Stimulated activated CD4-positive, alpha-beta T cell treated with anti-CD3 and anti-CD28 coated beads, TNF-alpha, amount 100 ng/mL, for 1 hour (primary cell): ENCODE data around the gene TOR2A.

Experiments
- DNase-seq, 3 donors: peaks; one replicate each; pipeline ENCODE4 v3.0.0-alpha.2; 2020; ENCODE audit warnings: low read depth in 3 of 3, low spot score in 1 of 3

TOR2A gene

DNA sequence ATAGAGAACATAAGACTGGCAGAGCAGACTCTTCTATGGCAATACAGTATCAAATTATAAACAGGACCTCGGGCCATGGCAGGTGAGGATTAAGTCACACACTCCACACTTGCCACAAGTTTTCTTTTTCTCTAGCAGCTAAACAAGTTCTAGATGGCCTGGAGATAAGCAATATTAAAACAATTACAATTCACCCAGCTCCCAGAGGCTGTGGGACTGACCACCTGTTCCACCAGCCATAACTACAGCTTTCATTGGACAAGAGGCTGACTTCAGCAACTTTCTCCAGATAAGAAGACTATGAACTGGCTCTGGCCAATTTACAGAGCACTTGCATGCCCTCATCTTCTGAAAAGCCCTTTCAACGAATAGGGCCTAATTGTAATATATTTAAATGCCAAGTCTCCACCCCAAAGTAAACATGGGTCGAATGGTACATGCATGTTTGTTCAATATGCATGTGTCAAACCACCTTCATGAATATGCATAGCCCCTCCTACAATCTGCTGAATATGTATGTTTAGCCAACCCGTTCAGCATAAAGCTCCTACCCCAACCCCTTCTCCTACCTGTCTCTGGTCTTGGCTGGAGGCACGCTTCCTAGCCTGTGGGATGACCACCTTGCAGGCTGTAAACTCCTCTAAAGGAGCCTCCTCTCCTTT, 34.4 kb downstream of the TOR2A start:
- no peak for DNase-seq

DNA sequence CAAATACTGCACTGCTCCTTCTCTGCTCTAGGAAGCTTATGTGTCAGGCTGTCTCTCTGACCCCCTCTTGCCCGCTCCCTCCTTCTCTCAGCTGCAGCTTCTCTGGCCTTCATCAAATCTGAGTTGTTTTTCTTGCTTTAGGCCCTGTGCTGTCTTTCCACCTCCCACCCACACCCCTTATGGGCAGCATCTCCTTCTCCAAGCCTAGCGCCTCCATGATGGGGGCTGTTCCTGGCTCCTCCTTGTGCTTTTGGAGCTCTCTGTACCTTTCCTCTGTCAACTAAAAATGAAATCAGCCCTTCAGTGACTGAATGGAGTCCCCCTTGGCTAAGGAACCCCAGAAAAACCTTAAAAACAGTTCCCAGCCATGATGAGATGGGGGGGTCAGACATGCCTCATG, 35.0 kb downstream of the TOR2A start:
- no peak for DNase-seq

DNA sequence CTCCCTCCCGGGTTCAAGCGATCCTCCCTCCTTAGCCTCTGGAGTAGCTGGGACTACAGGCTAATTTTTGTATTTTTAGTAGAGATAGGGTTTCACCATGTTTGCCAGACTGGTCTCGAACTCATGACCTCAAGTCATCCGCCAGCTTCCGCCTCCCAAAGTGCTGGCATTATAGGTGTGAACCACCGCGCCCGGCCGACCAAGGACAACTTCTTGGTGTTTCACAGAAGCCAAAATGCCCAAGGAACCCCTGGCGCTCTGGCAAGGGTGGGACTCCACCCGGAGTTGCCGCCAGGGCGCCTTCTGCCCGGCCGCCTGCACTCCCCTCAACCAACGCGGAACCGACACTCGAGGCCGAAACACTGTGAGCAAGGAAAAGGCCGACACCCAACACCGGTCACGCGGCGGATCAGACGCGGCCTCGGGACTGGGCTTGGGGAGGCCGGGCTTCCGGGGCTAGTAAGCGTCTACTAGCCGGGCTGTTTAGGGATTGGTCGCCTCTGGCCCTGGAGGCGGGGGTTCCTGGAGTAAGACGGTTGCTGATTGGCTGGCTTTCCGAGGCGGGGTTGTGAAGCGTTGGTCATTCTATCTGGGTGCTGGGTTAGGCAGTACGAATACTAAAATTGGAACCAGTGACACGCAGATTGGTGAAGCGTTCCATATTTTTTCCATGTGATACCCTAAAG, 36.0 kb downstream of the TOR2A start:
- DNase-seq, result peak; percentile 52 to 71 (median 62)

DNA sequence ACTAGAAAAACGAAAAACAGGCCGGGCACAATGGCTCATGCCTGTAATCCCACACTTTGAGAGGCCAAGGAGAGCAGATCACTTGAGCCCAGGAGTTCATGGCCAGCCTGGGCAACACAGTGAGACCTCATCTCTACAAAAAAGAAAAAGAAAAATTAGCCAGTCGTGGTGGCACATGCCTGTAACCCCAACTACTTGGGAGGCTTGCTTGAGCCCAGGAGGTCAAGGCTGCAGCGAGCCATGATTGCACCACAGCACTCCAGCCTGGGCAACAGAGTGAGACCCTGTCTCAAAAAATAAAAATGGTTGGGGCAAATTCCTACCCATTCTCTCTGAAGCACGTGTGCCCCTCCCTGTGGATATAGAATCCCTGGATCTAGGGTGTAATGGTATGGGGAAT, 36.7 kb downstream of the TOR2A start:
- no peak for DNase-seq

GRCh38 chr9:127697575-127697974, 37.5 kb downstream of the TOR2A start:
- no peak for DNase-seq

GRCh38 chr9:127694890-127695720, 40.0 kb downstream of the TOR2A start:
- DNase-seq, result no peak

GRCh38 chr9:127693697-127694096, 41.4 kb downstream of the TOR2A start:
- DNase-seq, result no peak

DNA sequence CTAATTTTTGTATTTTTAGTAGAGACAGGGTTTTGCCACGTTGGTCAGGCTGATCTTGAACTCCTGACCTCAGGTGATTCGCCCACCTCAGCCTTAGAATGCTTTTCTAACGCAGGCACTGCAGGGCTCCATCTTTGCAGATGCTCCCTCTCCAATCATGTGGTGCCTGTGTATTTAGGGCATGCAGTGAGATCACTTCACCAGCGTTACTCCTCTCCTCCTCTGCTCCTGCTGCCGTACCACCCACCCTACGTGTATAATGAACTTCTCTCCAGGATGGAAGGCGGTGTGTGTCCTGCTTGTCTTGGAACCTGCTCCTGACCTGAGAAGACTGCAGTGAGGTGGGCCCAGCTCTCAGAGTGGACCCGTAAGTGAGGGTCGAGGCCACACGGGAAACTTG, 42.0 kb downstream of the TOR2A start:
- no peak for DNase-seq

DNA sequence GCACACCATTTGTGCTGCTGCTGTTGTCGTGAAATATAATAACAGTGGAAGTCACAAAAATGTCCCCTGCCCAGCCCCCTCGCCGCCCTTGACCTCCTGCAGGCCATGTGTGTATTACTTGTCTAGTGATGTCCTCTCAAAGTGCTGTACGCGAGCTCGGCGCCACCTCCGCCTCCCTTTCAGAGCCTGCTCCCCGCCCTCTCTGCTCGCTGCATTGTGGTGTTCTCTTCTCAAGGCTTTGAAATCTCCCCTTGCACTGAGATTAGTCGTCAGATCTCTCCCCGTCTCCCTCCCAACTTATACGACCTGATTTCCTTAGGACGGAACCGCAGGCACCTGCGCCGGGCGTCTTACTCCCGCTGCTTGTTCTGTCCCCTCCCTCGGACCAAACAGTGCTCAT, 43.0 kb downstream of the TOR2A start:
- no peak for DNase-seq

DNA sequence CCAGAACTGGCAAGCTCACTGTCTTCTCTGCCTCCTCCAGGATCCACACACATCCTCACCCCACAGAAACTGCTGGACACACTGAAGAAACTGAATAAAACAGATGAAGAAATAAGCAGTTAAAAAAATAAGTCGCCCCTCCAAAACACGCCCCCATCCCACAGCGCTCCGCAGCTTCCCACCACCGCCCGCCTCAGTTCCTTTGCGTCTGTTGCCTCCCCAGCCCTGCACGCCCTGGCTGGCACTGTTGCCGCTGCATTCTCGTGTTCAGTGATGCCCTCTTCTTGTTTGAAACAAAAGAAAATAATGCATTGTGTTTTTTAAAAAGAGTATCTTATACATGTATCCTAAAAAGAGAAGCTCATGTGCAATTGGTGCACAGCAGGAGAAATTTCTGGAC, 44.4 kb downstream of the TOR2A start:
- no peak for DNase-seq

DNA sequence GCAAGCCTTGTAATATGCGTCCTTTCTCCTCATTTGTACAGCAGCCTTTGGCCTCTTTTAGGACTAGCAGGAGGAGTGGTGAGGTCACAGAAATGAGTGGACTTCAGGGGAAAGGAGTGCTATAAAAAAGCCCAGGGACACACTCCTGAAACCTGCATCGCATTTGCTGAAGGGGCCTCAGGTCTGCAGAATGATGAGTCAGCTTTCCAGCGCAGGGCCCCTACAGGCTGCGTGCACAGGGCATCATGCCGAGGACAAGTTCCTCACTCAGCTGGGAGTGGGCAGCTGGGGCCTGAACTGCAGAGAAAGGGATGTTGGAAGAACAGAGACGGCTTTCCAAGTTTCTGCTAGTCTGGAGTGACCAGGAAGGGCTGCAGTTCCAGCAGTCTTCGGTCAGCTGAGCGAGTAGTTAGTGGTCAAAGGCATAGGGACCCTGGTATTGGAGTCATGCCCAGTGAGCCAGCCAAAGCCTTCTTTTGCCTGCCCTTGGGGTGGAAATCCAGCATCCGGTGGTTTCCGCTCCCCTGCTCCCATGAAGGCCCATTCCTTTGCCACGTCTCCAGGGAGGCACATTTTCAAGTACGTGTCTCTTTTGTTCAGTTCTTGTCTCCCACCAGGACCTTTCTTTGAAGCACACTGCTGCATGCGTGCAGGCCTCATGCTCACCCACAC, 45.6 kb downstream of the TOR2A start:
- DNase-seq, result no peak

GRCh38 chr9:127686461-127687393, 48.4 kb downstream of the TOR2A start:
- no peak for DNase-seq

GRCh38 chr9:127684576-127684975, 50.5 kb downstream of the TOR2A start:
- DNase-seq, result no peak

DNA sequence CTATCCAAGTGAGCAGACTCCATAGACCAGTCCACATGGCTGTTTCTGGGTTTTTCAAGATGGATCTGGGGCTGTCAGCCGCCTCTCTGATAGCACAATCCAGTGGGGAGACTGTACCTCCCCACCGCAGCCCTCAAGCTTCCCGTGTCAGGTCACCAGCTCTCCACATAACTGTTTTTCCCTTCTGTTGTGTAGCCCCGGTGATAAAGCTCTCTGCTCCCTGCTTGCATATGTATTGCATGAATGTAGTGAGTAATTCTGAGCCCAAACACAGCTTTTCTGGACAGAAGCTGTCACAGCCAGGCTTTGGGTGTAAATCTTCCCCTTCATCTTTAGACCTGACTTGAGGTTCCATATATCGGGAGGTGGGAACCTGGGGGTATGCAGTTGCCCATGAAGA, 51.4 kb downstream of the TOR2A start:
- no peak for DNase-seq

DNA sequence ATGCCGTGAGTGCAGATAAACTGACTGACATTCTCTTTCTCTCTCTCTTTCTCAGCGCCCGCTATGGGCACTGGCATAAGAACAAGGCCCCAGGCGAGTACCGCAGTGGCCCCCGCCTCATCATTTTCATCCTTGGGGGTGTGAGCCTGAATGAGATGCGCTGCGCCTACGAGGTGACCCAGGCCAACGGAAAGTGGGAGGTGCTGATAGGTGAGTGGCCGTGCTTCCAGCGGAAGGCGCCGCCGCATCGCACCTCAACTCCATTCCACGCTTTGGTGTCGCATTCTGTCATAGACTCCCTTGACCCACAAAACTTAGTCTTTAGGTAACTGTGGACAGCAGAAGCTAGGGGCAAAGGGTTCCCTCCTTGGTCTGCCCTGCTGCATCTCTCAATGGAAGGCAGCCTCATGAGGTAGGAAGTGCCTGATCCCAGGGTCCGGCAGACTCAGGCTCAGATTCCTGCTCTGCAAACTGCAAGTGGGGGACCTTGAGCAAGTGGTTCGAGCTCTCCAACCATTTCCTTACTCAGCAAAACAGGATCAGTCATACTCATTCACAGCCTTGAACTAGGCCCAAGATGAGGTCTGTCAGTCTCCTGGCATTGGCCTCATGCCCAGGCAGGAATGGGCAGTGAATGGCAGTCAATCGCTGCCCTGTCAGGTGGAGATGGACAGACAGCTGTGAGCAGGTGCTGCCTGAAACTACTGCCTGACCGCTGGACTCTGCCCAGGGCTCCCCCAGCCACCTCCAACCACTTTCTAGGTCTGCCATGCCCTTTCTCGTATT, 52.5 kb downstream of the TOR2A start:
- DNase-seq, result no peak
